Measurements from ENCODE around the gene PKIG. TPM values are rescaled to one million over a fixed set of nuclear protein-coding genes. Genes with fewer than 3 reads are reported as not detected.

PKIG gene
- total and polyA plus RNA-seq, 2 donors = 65.1 to 277 TPM

- no peak overlapping the region for H3K4me3 ChIP-seq (ENCODE audit: low read depth, low read length)
- DNase-seq (ENCODE audit: extremely low spot score) = no peak
- no peaks in the 10 kb centered on the region for H3K4me1 ChIP-seq (ENCODE audit: insufficient read depth)
- H3K27ac ChIP-seq (ENCODE audit: low read depth) = no peak overlapping the region
- WGBS = 89% methylated on average over 5 of the region's 5 CpGs
- no peaks in the 10 kb centered on the region for H3K36me3 ChIP-seq (ENCODE audit: insufficient read depth)
Observed at GRCh38 chr20:44637042-44637441, 54.7 kb downstream of the PKIG start.

GRCh38 chr20:44637522-44638372, 55.4 kb downstream of the PKIG start:
- H3K4me1 ChIP-seq (ENCODE audit: insufficient read depth) = no peaks in the 10 kb centered on the region
- no peaks in the 10 kb centered on the region for H3K36me3 ChIP-seq (ENCODE audit: insufficient read depth)
- DNase-seq (ENCODE audit: extremely low spot score) = no peak
- no peak overlapping the region for H3K4me3 ChIP-seq (ENCODE audit: low read depth, low read length)
- no peak overlapping the region for H3K27ac ChIP-seq (ENCODE audit: low read depth)
- 73% methylated on average over 11 of the region's 11 CpGs for WGBS

DNA sequence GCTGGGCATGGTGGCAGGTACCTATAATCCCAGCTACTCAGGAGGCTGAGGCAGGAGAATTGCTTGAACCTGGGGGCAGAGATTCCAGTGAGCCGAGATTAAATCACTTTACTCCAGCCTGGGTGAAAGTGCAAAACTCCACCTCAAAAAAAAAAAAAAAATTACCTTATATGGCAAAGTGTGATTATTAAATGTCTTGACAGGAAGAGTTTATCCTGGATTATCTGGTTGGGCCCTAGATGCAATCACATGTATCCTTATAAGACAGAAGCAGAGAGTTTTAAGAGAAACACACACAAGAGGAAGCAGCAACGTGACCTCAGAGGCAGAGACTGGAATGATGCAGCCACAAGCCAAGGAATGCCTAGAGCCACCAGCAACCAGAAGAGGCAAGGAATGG, 58.1 kb downstream of the PKIG start:
- WGBS = 95% methylated on average over 2 of the region's 2 CpGs
- Histone ChIP-seq H3K4me1 (ENCODE audit: insufficient read depth) (no peaks in the 10 kb centered on the region), H3K36me3 (ENCODE audit: insufficient read depth) (no peaks in the 10 kb centered on the region), H3K4me3 (ENCODE audit: low read depth, low read length) (no peak overlapping the region), H3K27ac (ENCODE audit: low read depth) (no peak overlapping the region)
- DNase-seq (ENCODE audit: extremely low spot score) = no peak

DNA sequence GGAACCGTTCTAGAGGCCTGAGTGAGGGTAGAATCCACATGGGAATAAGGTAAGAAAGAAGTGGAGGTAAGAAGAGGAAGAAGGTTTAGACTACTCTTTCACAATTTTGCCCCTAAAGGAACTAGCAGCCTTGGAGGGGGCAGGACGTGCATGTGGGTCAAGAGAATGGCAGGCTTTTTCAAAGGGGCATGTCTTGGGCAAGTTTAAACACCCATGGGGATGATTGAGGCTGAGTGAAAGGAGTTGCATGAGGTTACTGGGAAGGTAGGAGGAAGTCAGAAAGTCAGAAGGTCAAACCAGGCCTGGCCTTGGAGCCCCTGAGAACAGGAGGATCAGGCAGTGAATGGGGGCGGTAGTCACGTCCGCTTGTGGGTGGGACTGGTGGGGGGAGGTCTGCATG, 58.9 kb downstream of the PKIG start:
- no peak for DNase-seq (ENCODE audit: extremely low spot score)
- WGBS = 94% methylated on average over 5 of the region's 5 CpGs
- Histone ChIP-seq H3K4me3 (ENCODE audit: low read depth, low read length) (no peak overlapping the region), H3K27ac (ENCODE audit: low read depth) (no peak overlapping the region), H3K36me3 (ENCODE audit: insufficient read depth) (no peaks in the 10 kb centered on the region), H3K4me1 (ENCODE audit: insufficient read depth) (no peaks in the 10 kb centered on the region)

DNA sequence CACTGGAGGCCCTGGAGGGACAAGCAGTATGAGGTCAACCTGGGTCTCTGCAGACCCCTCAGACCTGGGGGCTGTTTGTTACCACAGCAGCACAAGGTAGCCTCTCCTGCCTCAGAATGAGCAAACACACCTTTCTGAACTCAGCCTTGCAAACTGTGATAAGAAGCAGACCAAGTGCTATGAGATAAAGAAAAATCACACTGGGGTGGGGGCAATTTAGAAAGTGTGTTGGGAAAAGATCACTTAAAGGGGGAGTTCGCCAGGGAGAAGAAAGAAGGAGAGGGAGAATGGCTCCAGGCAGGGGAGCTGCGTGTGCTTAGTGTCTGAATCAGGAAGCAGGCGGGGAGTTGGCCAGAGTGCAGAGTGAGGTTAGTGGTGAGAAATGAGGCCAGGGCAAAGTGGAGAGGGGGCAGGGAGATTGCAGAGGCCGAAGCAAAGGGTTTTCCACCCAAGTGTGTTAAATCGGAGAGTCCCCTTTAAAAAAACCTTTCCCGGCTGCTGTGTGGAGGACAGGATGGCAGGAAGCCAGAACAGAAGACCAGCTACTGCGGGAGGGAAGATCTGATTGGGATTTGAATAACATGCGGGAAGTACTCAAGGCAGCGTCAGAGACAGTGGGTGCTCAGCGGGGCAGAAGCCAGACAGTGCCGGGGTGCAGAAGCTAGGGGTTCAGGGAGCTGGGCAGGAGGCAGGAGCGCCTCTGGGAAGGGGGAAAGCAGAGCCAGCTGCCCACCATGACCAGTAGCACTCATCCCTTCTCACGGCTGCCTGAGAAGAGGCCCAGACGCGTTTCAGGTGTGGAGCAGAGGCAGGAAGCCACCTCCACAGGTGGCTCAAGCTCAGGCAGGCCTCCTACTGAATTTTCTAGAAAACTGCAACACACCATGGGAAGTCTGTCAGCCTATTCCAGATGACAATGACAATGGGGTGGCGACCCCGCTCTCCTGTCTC, 60.1 kb downstream of the PKIG start:
- Histone ChIP-seq H3K36me3 (ENCODE audit: insufficient read depth) (no peaks in the 10 kb centered on the region), H3K4me3 (ENCODE audit: low read depth, low read length) (no peak overlapping the region), H3K27ac (ENCODE audit: low read depth) (peak overlapping the region; percentile 24), H3K4me1 (ENCODE audit: insufficient read depth) (no peaks in the 10 kb centered on the region)
- peak; percentile 25 for DNase-seq (ENCODE audit: extremely low spot score)
- WGBS = 24% methylated on average over 17 of the region's 17 CpGs

- WGBS = 54% methylated on average over 1 of the region's 1 CpG
- Histone ChIP-seq H3K36me3 (ENCODE audit: insufficient read depth) (no peaks in the 10 kb centered on the region), H3K27ac (ENCODE audit: low read depth) (no peak overlapping the region), H3K4me3 (ENCODE audit: low read depth, low read length) (no peak overlapping the region), H3K4me1 (ENCODE audit: insufficient read depth) (no peaks in the 10 kb centered on the region)
- DNase-seq (ENCODE audit: extremely low spot score) = no peak
Observed at GRCh38 chr20:44643154-44643519, 60.8 kb downstream of the PKIG start.

DNA sequence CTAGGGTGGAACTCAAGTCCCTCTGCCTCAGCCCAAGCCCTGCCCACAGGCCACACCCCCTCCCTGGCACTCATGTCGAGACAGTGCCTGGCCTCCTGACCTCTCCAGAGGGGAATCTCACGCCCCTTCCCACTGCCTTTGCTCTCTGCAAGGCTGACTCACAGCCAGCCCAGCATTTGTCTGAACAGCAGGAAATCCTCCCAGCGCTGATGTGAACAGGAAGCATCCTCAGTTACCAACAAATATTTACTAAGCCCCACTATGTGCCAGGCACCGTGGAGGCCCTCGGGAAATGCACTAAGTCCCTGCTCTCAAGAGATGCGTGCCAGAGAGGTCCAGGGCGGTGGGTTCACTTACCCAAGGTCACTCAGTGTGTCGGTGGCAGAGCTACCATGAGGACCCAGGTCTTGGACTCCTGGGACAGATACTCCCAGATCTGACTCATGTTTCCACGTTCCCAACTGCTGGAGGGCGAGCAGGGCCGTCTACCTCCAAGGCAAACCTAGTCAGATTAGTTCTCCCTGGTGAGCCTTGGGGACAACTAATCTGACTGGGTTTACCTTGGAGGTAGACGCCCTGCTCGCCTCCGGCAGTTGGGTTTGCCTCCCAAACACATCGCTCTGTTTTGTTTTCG, 61.3 kb downstream of the PKIG start:
- no peaks in the 10 kb centered on the region for H3K4me1 ChIP-seq (ENCODE audit: insufficient read depth)
- DNase-seq (ENCODE audit: extremely low spot score) = no peak
- peak overlapping the region; percentile 6 for H3K27ac ChIP-seq (ENCODE audit: low read depth)
- no peaks in the 10 kb centered on the region for H3K36me3 ChIP-seq (ENCODE audit: insufficient read depth)
- no peak overlapping the region for H3K4me3 ChIP-seq (ENCODE audit: low read depth, low read length)
- 48% methylated on average over 16 of the region's 16 CpGs for WGBS

DNA sequence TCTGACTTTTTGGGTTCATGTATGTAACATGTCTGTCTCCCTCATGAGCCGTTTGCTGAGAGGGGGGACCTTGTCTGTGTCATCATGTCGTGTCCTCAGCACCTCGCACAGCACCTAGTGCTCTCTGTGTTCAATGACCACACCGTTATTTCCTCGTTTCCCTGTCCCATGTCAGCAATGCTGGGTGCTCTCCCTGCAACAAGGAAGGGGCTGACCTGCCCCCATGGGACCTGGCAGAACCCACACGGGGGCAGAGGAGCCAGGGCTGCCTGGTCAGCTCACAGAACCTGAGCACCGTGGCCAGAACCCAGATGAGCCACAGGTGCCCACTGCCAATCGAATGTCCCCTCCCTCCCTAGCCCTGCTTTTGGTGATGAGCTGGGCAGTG, 61.8 kb downstream of the PKIG start:
- no peak overlapping the region for H3K4me3 ChIP-seq (ENCODE audit: low read depth, low read length)
- H3K27ac ChIP-seq (ENCODE audit: low read depth) = no peak overlapping the region
- no peaks in the 10 kb centered on the region for H3K36me3 ChIP-seq (ENCODE audit: insufficient read depth)
- DNase-seq (ENCODE audit: extremely low spot score) = no peak
- 85% methylated on average over 8 of the region's 8 CpGs for WGBS
- H3K4me1 ChIP-seq (ENCODE audit: insufficient read depth) = no peaks in the 10 kb centered on the region

DNA sequence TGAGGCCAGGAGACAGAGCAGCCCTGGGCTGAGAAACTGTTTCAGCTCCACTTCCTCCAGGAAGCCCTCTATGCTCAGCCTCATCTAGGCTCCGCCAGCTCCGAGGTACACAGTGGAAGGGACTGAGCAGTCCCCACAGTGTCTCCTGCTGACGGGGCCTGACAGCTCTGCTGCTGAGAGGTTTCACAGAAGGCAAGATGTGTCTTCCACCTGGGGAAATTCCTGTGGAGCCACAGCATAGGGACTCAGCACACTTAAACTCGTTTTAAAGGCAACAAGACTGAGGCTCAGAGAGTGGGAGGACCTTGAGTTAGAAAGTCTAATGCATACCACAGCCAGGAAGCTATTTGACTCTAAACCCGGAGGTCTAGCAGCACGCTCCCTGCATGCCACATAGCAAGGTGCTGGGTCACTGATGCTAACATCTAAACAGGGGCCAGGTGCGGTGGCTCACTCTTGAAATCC, 62.3 kb downstream of the PKIG start:
- H3K4me1 ChIP-seq (ENCODE audit: insufficient read depth) = no peaks in the 10 kb centered on the region
- WGBS = 86% methylated on average over 7 of the region's 7 CpGs
- no peaks in the 10 kb centered on the region for H3K36me3 ChIP-seq (ENCODE audit: insufficient read depth)
- DNase-seq (ENCODE audit: extremely low spot score) = no peak
- no peak overlapping the region for H3K4me3 ChIP-seq (ENCODE audit: low read depth, low read length)
- no peak overlapping the region for H3K27ac ChIP-seq (ENCODE audit: low read depth)

- Histone ChIP-seq H3K4me3 (ENCODE audit: low read depth, low read length) (no peak overlapping the region), H3K36me3 (ENCODE audit: insufficient read depth) (no peaks in the 10 kb centered on the region), H3K27ac (ENCODE audit: low read depth) (no peak overlapping the region), H3K4me1 (ENCODE audit: insufficient read depth) (no peaks in the 10 kb centered on the region)
- WGBS = 59% methylated on average over 4 of the region's 4 CpGs
- no peak for DNase-seq (ENCODE audit: extremely low spot score)
Observed at GRCh38 chr20:44646023-44646640, 63.8 kb downstream of the PKIG start.

DNA sequence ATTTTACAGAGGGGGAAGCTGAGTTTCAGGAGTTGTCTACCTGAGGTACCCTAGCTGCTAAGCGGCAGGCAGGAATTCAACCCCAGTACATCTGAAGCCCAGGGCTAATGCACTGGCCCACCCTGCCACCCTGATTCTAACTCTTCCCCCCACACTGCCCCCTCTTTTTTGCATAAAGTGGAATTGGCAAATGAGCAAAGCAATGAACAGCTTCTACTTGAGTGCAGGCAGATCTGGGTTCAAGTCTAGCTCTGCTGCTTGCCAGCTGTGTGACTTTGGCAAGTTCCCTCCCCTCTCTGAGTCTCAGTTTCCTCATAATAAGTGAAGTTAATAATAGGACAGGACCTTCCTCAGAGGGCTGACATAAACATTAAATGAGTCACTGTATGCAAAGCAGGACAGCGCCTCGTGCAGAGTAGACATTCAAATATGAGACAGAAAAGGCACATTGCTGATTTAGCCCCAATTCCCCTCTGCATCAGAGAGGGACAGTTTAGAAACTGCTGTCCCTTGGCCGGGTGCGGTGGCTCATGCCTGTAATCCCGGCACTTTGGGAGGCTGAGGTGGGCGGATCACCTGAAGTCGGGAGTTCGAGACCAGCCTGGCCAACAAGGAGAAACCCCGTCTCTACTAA, 64.4 kb downstream of the PKIG start:
- Histone ChIP-seq H3K36me3 (ENCODE audit: insufficient read depth) (no peaks in the 10 kb centered on the region), H3K4me3 (ENCODE audit: low read depth, low read length) (no peak overlapping the region), H3K4me1 (ENCODE audit: insufficient read depth) (peaks cover 2% of the 10 kb centered on the region), H3K27ac (ENCODE audit: low read depth) (no peak overlapping the region)
- 81% methylated on average over 10 of the region's 10 CpGs for WGBS
- DNase-seq (ENCODE audit: extremely low spot score) = no peak

DNA sequence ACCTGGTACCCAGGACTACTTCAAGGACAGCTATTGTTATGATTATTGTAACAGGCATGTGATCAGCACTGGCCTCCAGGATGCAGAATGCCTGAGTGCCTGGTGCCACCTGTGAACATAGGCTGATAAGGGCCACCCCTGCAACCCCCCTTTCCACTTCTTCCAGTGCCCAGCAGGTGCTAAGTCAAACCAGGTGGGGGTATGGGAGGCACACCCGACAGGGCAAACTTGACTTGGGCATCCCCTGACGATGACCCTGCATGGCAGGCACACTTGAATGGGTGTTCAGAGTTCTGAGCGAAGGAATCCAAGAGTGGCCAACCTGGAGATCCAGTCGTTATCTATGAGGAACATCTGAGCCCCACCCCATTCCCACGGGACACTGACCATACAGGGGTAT, 65.7 kb downstream of the PKIG start:
- no peak overlapping the region for H3K27ac ChIP-seq (ENCODE audit: low read depth)
- no peak overlapping the region for H3K4me3 ChIP-seq (ENCODE audit: low read depth, low read length)
- no peak for DNase-seq (ENCODE audit: extremely low spot score)
- H3K4me1 ChIP-seq (ENCODE audit: insufficient read depth) = peaks cover 2% of the 10 kb centered on the region
- H3K36me3 ChIP-seq (ENCODE audit: insufficient read depth) = no peaks in the 10 kb centered on the region
- WGBS = 92% methylated on average over 5 of the region's 5 CpGs

- H3K4me1 ChIP-seq (ENCODE audit: insufficient read depth) = peaks cover 2% of the 10 kb centered on the region
- no peaks in the 10 kb centered on the region for H3K36me3 ChIP-seq (ENCODE audit: insufficient read depth)
- no peak for DNase-seq (ENCODE audit: extremely low spot score)
- H3K4me3 ChIP-seq (ENCODE audit: low read depth, low read length) = no peak overlapping the region
- WGBS = 77% methylated on average over 7 of the region's 7 CpGs
- no peak overlapping the region for H3K27ac ChIP-seq (ENCODE audit: low read depth)
Observed at GRCh38 chr20:44648579-44648978, 66.2 kb downstream of the PKIG start.
